ENCODE data around the gene GLB1L2. TPM values are rescaled to one million over a fixed set of nuclear protein-coding genes. Genes with fewer than 3 reads are reported as not detected.

Gene GLB1L2
- total and polyA plus RNA-seq, 2 donors (not counting 1 experiment from before 2014, with no cell fraction given), result under 0.01 to 0.11 TPM

GRCh38 chr11:134290646-134291045 is 41.1 kb upstream of the GLB1L2 start:
- Histone ChIP-seq H3K4me3 (replicated peaks in 1 of 4; ENCODE audit: control extremely low read depth in 1 of 4, insufficient read depth in 1 of 4, low read depth in 3 of 4, low read length in 4 of 4) (no peak overlapping the region), H3K27ac (ENCODE audit: insufficient read depth, low read length) (no peak overlapping the region), H3K27me3 (ENCODE audit: control insufficient read depth, insufficient read depth, low read length) (no peaks in the 10 kb centered on the region), H2AFZ (ENCODE audit: low read length) (no peak overlapping the region), H3K4me2 (ENCODE audit: extremely low read depth, insufficient read depth, low read length) (no peak overlapping the region), H3K36me3 (ENCODE audit: control insufficient read depth, insufficient read depth, low read length) (no peaks in the 10 kb centered on the region), H3K4me1 (ENCODE audit: control insufficient read depth, extremely low read depth, insufficient read depth, low read length) (no peaks in the 10 kb centered on the region), H4K20me1 (ENCODE audit: control insufficient read depth, extremely low read depth, insufficient read depth, low read length) (no peaks in the 10 kb centered on the region), H3K9ac (ENCODE audit: insufficient read depth, low read length) (no peak overlapping the region), H3K79me2 (ENCODE audit: control insufficient read depth, insufficient read depth, low read length) (no peaks in the 10 kb centered on the region), H3K9me3 (ENCODE audit: control insufficient read depth, insufficient read depth, low read depth, low read length) (no peaks in the 10 kb centered on the region)
- DNase-seq (ENCODE audit: low read depth in 2 of 2), result no peak
- TF ChIP-seq EZH2 (IDR thresholded peaks at IDR 0.05; ENCODE audit: low read length, missing control alignments), result no peak
- TF ChIP-seq CTCF (conservative IDR thresholded peaks at IDR 0.05 in 1 of 2, IDR thresholded peaks at IDR 0.05 in 1 of 2; ENCODE audit: low read depth in 1 of 2, low read length in 2 of 2), result no peak

GRCh38 chr11:134291196-134291595 is 40.6 kb upstream of the GLB1L2 start:
- H3K4me2 ChIP-seq (ENCODE audit: extremely low read depth, insufficient read depth, low read length), result no peak overlapping the region
- no peaks in the 10 kb centered on the region for H3K4me1 ChIP-seq (ENCODE audit: control insufficient read depth, extremely low read depth, insufficient read depth, low read length)
- no peak overlapping the region for H2AFZ ChIP-seq (ENCODE audit: low read length)
- no peaks in the 10 kb centered on the region for H4K20me1 ChIP-seq (ENCODE audit: control insufficient read depth, extremely low read depth, insufficient read depth, low read length)
- H3K4me3 ChIP-seq (replicated peaks in 1 of 4; ENCODE audit: control extremely low read depth in 1 of 4, insufficient read depth in 1 of 4, low read depth in 3 of 4, low read length in 4 of 4), result no peak overlapping the region
- H3K36me3 ChIP-seq (ENCODE audit: control insufficient read depth, insufficient read depth, low read length), result no peaks in the 10 kb centered on the region
- H3K27me3 ChIP-seq (ENCODE audit: control insufficient read depth, insufficient read depth, low read length), result no peaks in the 10 kb centered on the region
- no peak overlapping the region for H3K27ac ChIP-seq (ENCODE audit: insufficient read depth, low read length)
- no peaks in the 10 kb centered on the region for H3K9me3 ChIP-seq (ENCODE audit: control insufficient read depth, insufficient read depth, low read depth, low read length)
- DNase-seq (ENCODE audit: low read depth in 2 of 2), result no peak
- TF ChIP-seq EZH2 (IDR thresholded peaks at IDR 0.05; ENCODE audit: low read length, missing control alignments), result no peak
- TF ChIP-seq CTCF (conservative IDR thresholded peaks at IDR 0.05 in 1 of 2, IDR thresholded peaks at IDR 0.05 in 1 of 2; ENCODE audit: low read depth in 1 of 2, low read length in 2 of 2), result no peak
- no peaks in the 10 kb centered on the region for H3K79me2 ChIP-seq (ENCODE audit: control insufficient read depth, insufficient read depth, low read length)
- no peak overlapping the region for H3K9ac ChIP-seq (ENCODE audit: insufficient read depth, low read length)

- H3K36me3 ChIP-seq (ENCODE audit: control insufficient read depth, insufficient read depth, low read length), result no peaks in the 10 kb centered on the region
- H3K4me2 ChIP-seq (ENCODE audit: extremely low read depth, insufficient read depth, low read length), result no peak overlapping the region
- DNase-seq (ENCODE audit: low read depth in 2 of 2), result no peak
- H3K9ac ChIP-seq (ENCODE audit: insufficient read depth, low read length), result no peak overlapping the region
- H3K27ac ChIP-seq (ENCODE audit: insufficient read depth, low read length), result no peak overlapping the region
- H3K4me1 ChIP-seq (ENCODE audit: control insufficient read depth, extremely low read depth, insufficient read depth, low read length), result no peaks in the 10 kb centered on the region
- no peaks in the 10 kb centered on the region for H3K79me2 ChIP-seq (ENCODE audit: control insufficient read depth, insufficient read depth, low read length)
- TF ChIP-seq CTCF (conservative IDR thresholded peaks at IDR 0.05 in 1 of 2, IDR thresholded peaks at IDR 0.05 in 1 of 2; ENCODE audit: low read depth in 1 of 2, low read length in 2 of 2) (no peak), EZH2 (IDR thresholded peaks at IDR 0.05; ENCODE audit: low read length, missing control alignments) (no peak)
- no peak overlapping the region for H3K4me3 ChIP-seq (replicated peaks in 1 of 4; ENCODE audit: control extremely low read depth in 1 of 4, insufficient read depth in 1 of 4, low read depth in 3 of 4, low read length in 4 of 4)
- H4K20me1 ChIP-seq (ENCODE audit: control insufficient read depth, extremely low read depth, insufficient read depth, low read length), result no peaks in the 10 kb centered on the region
- H3K9me3 ChIP-seq (ENCODE audit: control insufficient read depth, insufficient read depth, low read depth, low read length), result no peaks in the 10 kb centered on the region
- H3K27me3 ChIP-seq (ENCODE audit: control insufficient read depth, insufficient read depth, low read length), result no peaks in the 10 kb centered on the region
- no peak overlapping the region for H2AFZ ChIP-seq (ENCODE audit: low read length)
These were observed 39.1 kb upstream of the GLB1L2 start for GRCh38 chr11:134292661-134293060.
